Bronchial epithelial cell (primary cell): ENCODE measurements around the gene ZNF853. TPM values are rescaled to one million over a fixed set of nuclear protein-coding genes. Genes with fewer than 3 reads are reported as not detected.

Source experiments
- DNase-seq: peaks from one replicate; pipeline ENCODE4 v3.0.0-alpha.2; 2010; ENCODE audit warnings: low read depth
- FAIRE-seq: peaks from 2 replicates; lab custom pipeline; 2011; peaks lifted over from hg19 to GRCh38; lab: Jason Lieb, UNC
- H3K27me3 ChIP-seq: 2 replicates; pipeline ENCODE4 v1.5.1; 2011; ENCODE audit warnings: low read length; ENCODE audit not compliant: control insufficient read depth, insufficient read depth
- H3K36me3 ChIP-seq: 2 replicates; pipeline ENCODE4 v1.5.1; 2011; ENCODE audit warnings: low read length; ENCODE audit not compliant: control insufficient read depth, insufficient read depth
- H3K4me3 ChIP-seq: 2 replicates; pipeline ENCODE4 v1.5.1; 2011; ENCODE audit warnings: mild to moderate bottlenecking, low read depth, low read length, control low read depth
- total RNA-seq: library from RNA; depleted of rRNA; stranded (reverse); fragments of >200 nt; gene quantifications from 2 replicates; pipeline ENCODE4 v1.2.1, GENCODE V29; 2014
- TF ChIP-seq, protein P1 (sequence below): IDR thresholded peaks from 2 replicates; pipeline ENCODE4 v1.5.1; 2011; ENCODE audit warnings: mild to moderate bottlenecking, moderate library complexity, low read length, control low read depth, inconsistent platforms; ENCODE audit not compliant: insufficient read depth, severe bottlenecking

The ZNF853 gene
- 0.26 and 0.53 TPM in 2 replicates for total RNA-seq

GRCh38 chr7:6614953-6615722 is at the start of gene ZNF853:
TSS of gene ZNF853 (plus strand) at chr7:6615610. CDS start at chr7:6616175, 565 bp downstream.
- Histone ChIP-seq H3K4me3 (peak within 1 kb of the TSS; percentile 23), H3K27me3 (peaks cover 10% of the 10 kb centered on the region), H3K36me3 (no peaks in the 10 kb centered on the region)
- no peak for FAIRE-seq
- TF ChIP-seq, protein P1, sequence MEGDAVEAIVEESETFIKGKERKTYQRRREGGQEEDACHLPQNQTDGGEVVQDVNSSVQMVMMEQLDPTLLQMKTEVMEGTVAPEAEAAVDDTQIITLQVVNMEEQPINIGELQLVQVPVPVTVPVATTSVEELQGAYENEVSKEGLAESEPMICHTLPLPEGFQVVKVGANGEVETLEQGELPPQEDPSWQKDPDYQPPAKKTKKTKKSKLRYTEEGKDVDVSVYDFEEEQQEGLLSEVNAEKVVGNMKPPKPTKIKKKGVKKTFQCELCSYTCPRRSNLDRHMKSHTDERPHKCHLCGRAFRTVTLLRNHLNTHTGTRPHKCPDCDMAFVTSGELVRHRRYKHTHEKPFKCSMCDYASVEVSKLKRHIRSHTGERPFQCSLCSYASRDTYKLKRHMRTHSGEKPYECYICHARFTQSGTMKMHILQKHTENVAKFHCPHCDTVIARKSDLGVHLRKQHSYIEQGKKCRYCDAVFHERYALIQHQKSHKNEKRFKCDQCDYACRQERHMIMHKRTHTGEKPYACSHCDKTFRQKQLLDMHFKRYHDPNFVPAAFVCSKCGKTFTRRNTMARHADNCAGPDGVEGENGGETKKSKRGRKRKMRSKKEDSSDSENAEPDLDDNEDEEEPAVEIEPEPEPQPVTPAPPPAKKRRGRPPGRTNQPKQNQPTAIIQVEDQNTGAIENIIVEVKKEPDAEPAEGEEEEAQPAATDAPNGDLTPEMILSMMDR = no peak
- DNase-seq = no peak

DNA sequence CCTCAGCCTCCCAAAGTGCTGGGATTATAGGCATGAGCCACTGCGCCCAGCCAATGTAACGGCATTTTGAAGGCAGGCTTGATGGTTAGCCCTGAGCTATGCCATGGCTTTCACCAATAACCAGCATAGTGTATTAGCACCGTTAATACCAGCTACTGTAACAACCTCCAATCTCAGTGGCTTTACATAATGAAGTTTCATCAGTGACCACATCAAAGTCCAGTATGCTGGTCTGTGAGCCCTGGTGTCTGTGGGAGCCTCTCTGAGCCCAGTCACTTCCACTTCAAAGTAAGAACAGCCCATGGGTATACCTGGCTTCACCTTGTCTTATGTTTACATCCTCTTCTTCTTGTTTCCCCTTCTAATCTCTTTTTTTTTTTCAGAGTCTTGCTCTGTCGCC is 49.8 kb upstream of the ZNF853 start:
- Histone ChIP-seq H3K4me3 (no peak overlapping the region), H3K27me3 (no peaks in the 10 kb centered on the region), H3K36me3 (no peaks in the 10 kb centered on the region)
- FAIRE-seq (no peak), DNase-seq (no peak)
- TF ChIP-seq, protein P1 = no peak

DNA sequence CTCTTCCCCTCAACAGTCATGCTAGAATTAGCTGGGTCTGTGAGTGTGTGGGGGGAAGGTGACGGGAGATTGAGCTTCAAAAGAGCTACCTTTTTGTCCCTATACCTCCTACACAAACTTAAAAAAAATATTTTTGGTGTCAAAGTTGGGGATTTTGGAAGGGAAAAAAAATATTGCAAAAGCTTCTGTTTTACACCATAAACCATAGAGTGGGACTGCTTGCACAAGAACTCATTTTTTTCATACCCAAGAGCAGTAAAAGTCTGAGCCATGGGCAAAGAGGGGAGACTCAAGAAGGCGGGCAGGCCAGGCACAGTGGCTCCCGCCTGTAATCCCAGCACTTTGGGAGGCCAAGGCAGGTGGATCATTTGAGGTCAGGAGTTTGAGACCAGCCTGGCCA is 47.5 kb upstream of the ZNF853 start:
- FAIRE-seq (no peak), DNase-seq (no peak)

DNA sequence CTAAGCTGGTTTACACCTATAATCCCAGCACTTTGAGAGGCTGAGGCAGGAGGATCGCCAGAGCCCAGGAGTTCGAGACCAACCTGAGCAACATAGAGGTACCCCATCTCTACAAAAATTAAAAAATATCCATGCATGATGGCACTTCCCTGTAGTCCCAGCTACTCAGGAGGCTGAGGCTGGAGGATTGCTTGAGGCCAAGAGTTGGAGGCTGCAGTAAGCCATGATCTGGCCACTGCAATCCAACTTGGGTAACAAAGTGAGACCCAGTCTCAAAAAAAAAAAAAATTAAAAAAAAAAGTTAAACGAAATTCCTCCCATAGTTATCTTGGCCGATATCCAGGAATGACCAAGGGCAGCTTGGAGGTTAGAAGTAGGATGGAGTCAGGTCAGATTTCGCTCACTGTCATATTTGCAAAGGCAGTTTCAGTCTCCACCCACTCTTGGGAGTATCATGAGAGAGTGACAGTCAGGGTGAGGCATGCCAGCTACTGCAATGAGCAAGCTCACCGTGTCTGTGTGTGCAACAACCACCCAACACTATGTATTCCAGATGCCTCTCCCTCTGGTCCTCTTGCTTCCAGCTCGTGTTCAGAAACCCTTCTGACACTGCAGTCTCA is 44.1 kb upstream of the ZNF853 start:
- DNase-seq (peak; percentile 21), FAIRE-seq (no peak)
- no peaks in the 10 kb centered on the region for H3K36me3 ChIP-seq
- H3K4me3 ChIP-seq = no peak overlapping the region
- TF ChIP-seq, protein P1 = no peak
- H3K27me3 ChIP-seq = no peaks in the 10 kb centered on the region

More for the DNA sequence above, 47.5 kb upstream of the ZNF853 start:
- Histone ChIP-seq H3K27me3 (no peaks in the 10 kb centered on the region), H3K4me3 (no peak overlapping the region), H3K36me3 (no peaks in the 10 kb centered on the region)
- TF ChIP-seq, protein P1 = no peak

DNA sequence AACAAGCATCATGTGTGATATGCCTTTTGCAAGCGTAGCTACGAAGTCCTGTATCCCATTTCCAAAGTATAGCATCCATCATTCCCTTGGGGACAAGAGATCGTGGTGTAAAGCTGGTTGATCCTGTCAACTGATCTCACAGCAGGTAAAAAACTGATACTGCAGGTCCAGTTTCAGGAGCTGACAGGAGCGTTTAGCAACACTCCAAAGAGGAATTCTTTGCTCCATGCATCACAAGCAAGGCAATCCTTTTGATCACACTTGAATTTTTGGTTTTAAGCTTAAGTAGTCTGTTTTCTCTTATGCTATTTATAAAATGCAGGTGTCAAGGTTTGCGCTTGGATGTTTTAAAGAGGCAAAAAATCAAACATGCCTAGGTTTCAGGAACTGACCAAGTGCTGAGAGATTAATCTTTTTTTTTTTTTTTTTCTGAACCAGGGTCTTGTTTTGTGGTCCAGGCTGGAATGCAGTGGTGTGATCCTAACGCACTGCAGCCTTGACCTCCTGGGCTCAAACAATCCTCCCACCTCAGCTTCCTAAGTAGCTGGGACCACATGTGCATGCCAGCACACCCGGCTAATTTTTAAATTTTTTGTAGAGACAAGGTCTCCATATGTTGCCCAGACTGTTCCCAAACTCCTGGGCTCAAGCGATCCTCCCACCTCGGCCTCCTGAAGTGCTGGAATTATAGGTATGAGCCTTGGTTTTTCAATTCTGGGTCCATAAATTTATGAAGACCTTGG is 40.0 kb upstream of the ZNF853 start:
- peaks cover 1% of the 10 kb centered on the region for H3K36me3 ChIP-seq
- FAIRE-seq (no peak), DNase-seq (no peak)
- no peak overlapping the region for H3K4me3 ChIP-seq
- no peaks in the 10 kb centered on the region for H3K27me3 ChIP-seq
- TF ChIP-seq, protein P1 = no peak
